Duodenal mucosa (tissue), 2 donors: Measurements from ENCODE around the gene PRR20D.
"Not testable (repeated sequence)": the region's sequence is repeated elsewhere in the genome, so short reads cannot be mapped to it uniquely, and the experiment has no call there.

Source experiments
- H3K27ac ChIP-seq: one replicate; pipeline ENCODE4 v1.7.0; 2013; ENCODE audit warnings: low read depth, low read length
- H3K27me3 ChIP-seq, 2 donors: one replicate each; pipeline ENCODE4 v1.7.0; 2013; ENCODE audit warnings: low read length in 2 of 2, control low read depth in 1 of 2; ENCODE audit not compliant: insufficient read depth in 2 of 2, control insufficient read depth in 1 of 2
- H3K36me3 ChIP-seq, 2 donors: one replicate each; pipeline ENCODE4 v1.7.0; 2013; ENCODE audit warnings: low read length in 2 of 2, control low read depth in 1 of 2; ENCODE audit not compliant: insufficient read depth in 2 of 2, control insufficient read depth in 1 of 2
- H3K4me1 ChIP-seq, 2 donors: one replicate each; pipeline ENCODE4 v1.7.0; 2013; ENCODE audit warnings: low read length in 2 of 2, control low read depth in 1 of 2; ENCODE audit not compliant: insufficient read depth in 2 of 2, control insufficient read depth in 1 of 2
- H3K4me3 ChIP-seq, 2 donors: one replicate each; pipeline ENCODE4 v1.7.0; 2013; ENCODE audit warnings: low read length in 2 of 2, low read depth in 1 of 2
- H3K9ac ChIP-seq, 2 donors: one replicate each; pipeline ENCODE4 v1.7.0; 2013; ENCODE audit warnings: low read length in 2 of 2, low read depth in 1 of 2
- H3K9me3 ChIP-seq, 2 donors: one replicate each; pipeline ENCODE4 v1.7.0; 2013; ENCODE audit warnings: low read length in 2 of 2, control low read depth in 1 of 2; ENCODE audit not compliant: control insufficient read depth in 1 of 2

Gene PRR20D

GRCh38 chr13:57148106-57148505 lies 12.3 kb upstream of the PRR20D start:
- not testable (repeated sequence) for H3K4me3 ChIP-seq, H3K4me1 ChIP-seq, H3K27ac ChIP-seq, H3K27me3 ChIP-seq, H3K9me3 ChIP-seq, H3K36me3 ChIP-seq, H3K9ac ChIP-seq

GRCh38 chr13:57153761-57154160 lies 6.7 kb upstream of the PRR20D start, which contains the start of gene PRR20C:
PRR20C (plus strand) TSS chr13:57154061; CDS start chr13:57154448, 387 bp downstream.
- not testable (repeated sequence) for H3K4me3 ChIP-seq, H3K27me3 ChIP-seq, H3K4me1 ChIP-seq, H3K9me3 ChIP-seq, H3K9ac ChIP-seq, H3K36me3 ChIP-seq, H3K27ac ChIP-seq

- not testable (repeated sequence) for H3K9me3 ChIP-seq, H3K36me3 ChIP-seq, H3K27ac ChIP-seq, H3K4me1 ChIP-seq, H3K9ac ChIP-seq, H3K4me3 ChIP-seq, H3K27me3 ChIP-seq
Observed at GRCh38 chr13:57166897-57167296, 6.5 kb downstream of the PRR20D start, which contains the start of gene PRR20E. PRR20E (plus strand) TSS chr13:57167197; CDS start chr13:57167584, 387 bp downstream.

GRCh38 chr13:57191667-57192066 lies 31.2 kb downstream of the PRR20D start:
- no peaks in the 10 kb centered on the region for H3K36me3 ChIP-seq

GRCh38 chr13:57212989-57213388 lies 52.6 kb downstream of the PRR20D start:
- peaks cover 0 to 5% of the 10 kb centered on the region in 2 donors for H3K9me3 ChIP-seq
- no peaks in the 10 kb centered on the region for H3K4me1 ChIP-seq
- H3K27me3 ChIP-seq: no peaks in the 10 kb centered on the region
- no peak overlapping the region for H3K27ac ChIP-seq
- H3K36me3 ChIP-seq: no peaks in the 10 kb centered on the region
- no peak overlapping the region for H3K4me3 ChIP-seq
- no peak overlapping the region for H3K9ac ChIP-seq

More at GRCh38 chr13:57191667-57192066, 31.2 kb downstream of the PRR20D start:
- Histone ChIP-seq H3K4me1 (no peaks in the 10 kb centered on the region), H3K9me3 (peaks cover 0 to 5% of the 10 kb centered on the region in 2 donors), H3K27ac (no peak overlapping the region), H3K4me3 (no peak overlapping the region), H3K9ac (no peak overlapping the region), H3K27me3 (no peaks in the 10 kb centered on the region)
